SJSA1 (cell line): ENCODE results near the gene RASGRP2. TPM values are rescaled to one million over a fixed set of nuclear protein-coding genes. Genes with fewer than 3 reads are reported as not detected.
A peak's percentile ranks its signal among the peaks of the same experiment; 100 is the strongest.

Source experiments
- DNase-seq, 2 experiments: peaks; one replicate each; pipeline ENCODE4 v3.0.0-alpha.2; 2015 to 2020; ENCODE audit warnings: low spot score in 2 of 2, low read depth in 1 of 2
- H3K27ac ChIP-seq: fragments of 250-450 bp; sonication (Bioruptor Pico); 2 replicates; pipeline ENCODE4 v1.5.1; 2020; ENCODE audit warnings: mild to moderate bottlenecking, moderate library complexity
- H3K27me3 ChIP-seq: fragments of 250-450 bp; sonication (Bioruptor Pico); replicated peaks from 2 replicates; pipeline ENCODE4 v1.5.1; 2020; ENCODE audit warnings: mild to moderate bottlenecking, moderate library complexity
- H3K36me3 ChIP-seq: fragments of 250-450 bp; sonication (Bioruptor Pico); 2 replicates; pipeline ENCODE4 v1.5.1; 2020; ENCODE audit warnings: mild to moderate bottlenecking
- H3K4me1 ChIP-seq: fragments of 250-450 bp; sonication (Bioruptor Pico); replicated peaks from 2 replicates; pipeline ENCODE4 v1.6.1; 2021; ENCODE audit warnings: mild to moderate bottlenecking
- H3K4me3 ChIP-seq: fragments of 250-450 bp; sonication (Bioruptor Pico); 2 replicates; pipeline ENCODE4 v1.5.1; 2020; ENCODE audit warnings: mild to moderate bottlenecking
- H3K9me3 ChIP-seq: fragments of 250-450 bp; sonication (Bioruptor Pico); replicated peaks from 2 replicates; pipeline ENCODE4 v1.5.1; 2020; ENCODE audit warnings: mild to moderate bottlenecking
- total RNA-seq: library from RNA; depleted of rRNA; stranded (reverse); fragments of >200 nt; shearing (Covaris generic); gene quantifications from 2 replicates; pipeline ENCODE4 v1.2.3, GENCODE V29; 2014

Gene RASGRP2
- total RNA-seq, 1 experiment from 2014 or later: 0.08 TPM

GRCh38 chr11:64729851-64730382 lies 14.0 kb downstream of the RASGRP2 start:
- Histone ChIP-seq H3K4me1 (no peaks in the 10 kb centered on the region), H3K27ac (no peak overlapping the region), H3K27me3 (peaks cover 36% of the 10 kb centered on the region), H3K4me3 (no peak overlapping the region), H3K36me3 (no peaks in the 10 kb centered on the region), H3K9me3 (peaks cover 5% of the 10 kb centered on the region; the same call in 1 of the 2 replicates)
- DNase-seq: no peak

GRCh38 chr11:64728757-64729365 lies 15.1 kb downstream of the RASGRP2 start:
- Histone ChIP-seq H3K27me3 (peaks cover 41% of the 10 kb centered on the region), H3K36me3 (no peaks in the 10 kb centered on the region), H3K9me3 (peaks cover 5% of the 10 kb centered on the region; the same call in 1 of the 2 replicates), H3K27ac (no peak overlapping the region), H3K4me3 (no peak overlapping the region), H3K4me1 (peaks cover under 1% of the 10 kb centered on the region)
- no peak for DNase-seq

- Histone ChIP-seq H3K4me1 (peaks cover 9% of the 10 kb centered on the region), H3K9me3 (peaks cover 5% of the 10 kb centered on the region; the same call in 1 of the 2 replicates), H3K4me3 (no peak overlapping the region), H3K27me3 (peaks cover 50% of the 10 kb centered on the region), H3K27ac (no peak overlapping the region), H3K36me3 (no peaks in the 10 kb centered on the region)
- no peak for DNase-seq
Observed at GRCh38 chr11:64726867-64727530, 16.9 kb downstream of the RASGRP2 start.

GRCh38 chr11:64726211-64726641 lies 17.7 kb downstream of the RASGRP2 start:
- Histone ChIP-seq H3K4me1 (peaks cover 9% of the 10 kb centered on the region), H3K9me3 (no peaks in the 10 kb centered on the region), H3K27ac (no peak overlapping the region), H3K36me3 (no peaks in the 10 kb centered on the region), H3K27me3 (peaks cover 50% of the 10 kb centered on the region), H3K4me3 (no peak overlapping the region)
- no peak for DNase-seq

- Histone ChIP-seq H3K4me1 (peaks cover 9% of the 10 kb centered on the region), H3K27ac (no peak overlapping the region), H3K9me3 (no peaks in the 10 kb centered on the region), H3K4me3 (no peak overlapping the region), H3K27me3 (peaks cover 55% of the 10 kb centered on the region), H3K36me3 (no peaks in the 10 kb centered on the region)
- DNase-seq: peak in 1 of 2 experiments; percentile 54
Observed at GRCh38 chr11:64724863-64725532, 18.9 kb downstream of the RASGRP2 start.

GRCh38 chr11:64723907-64724862 lies 19.8 kb downstream of the RASGRP2 start:
- no peaks in the 10 kb centered on the region for H3K36me3 ChIP-seq
- H3K27ac ChIP-seq: no peak overlapping the region
- H3K4me1 ChIP-seq: peaks cover 9% of the 10 kb centered on the region
- DNase-seq: no peak
- H3K27me3 ChIP-seq: peaks cover 63% of the 10 kb centered on the region
- H3K9me3 ChIP-seq: no peaks in the 10 kb centered on the region
- no peak overlapping the region for H3K4me3 ChIP-seq

GRCh38 chr11:64723117-64723906 lies 20.6 kb downstream of the RASGRP2 start, which contains the start of gene NRXN2:
TSS of gene NRXN2 (minus strand) at chr11:64723197. CDS start at chr11:64713699, 9,498 bp downstream.
- Histone ChIP-seq H3K4me1 (peaks cover 9% of the 10 kb centered on the region), H3K27me3 (peaks cover 72% of the 10 kb centered on the region), H3K36me3 (no peaks in the 10 kb centered on the region), H3K9me3 (no peaks in the 10 kb centered on the region), H3K27ac (no peak within 1 kb of the TSS), H3K4me3 (peak within 1 kb of the TSS; percentile 44)
- DNase-seq: peak; percentile 74 to 89

- Histone ChIP-seq H3K27ac (no peak overlapping the region), H3K4me3 (no peak overlapping the region), H3K27me3 (peaks cover 74% of the 10 kb centered on the region), H3K36me3 (no peaks in the 10 kb centered on the region), H3K4me1 (peaks cover 9% of the 10 kb centered on the region), H3K9me3 (no peaks in the 10 kb centered on the region)
- peak in 1 of 2 experiments; percentile 52 for DNase-seq
Observed at GRCh38 chr11:64722141-64723065, 21.5 kb downstream of the RASGRP2 start.

- DNase-seq: no peak
Observed at GRCh38 chr11:64721359-64721699, 22.6 kb downstream of the RASGRP2 start.

GRCh38 chr11:64720640-64721358 lies 23.1 kb downstream of the RASGRP2 start:
- DNase-seq: peak in 1 of 2 experiments; percentile 51
- Histone ChIP-seq H3K4me1 (peaks cover 9% of the 10 kb centered on the region), H3K4me3 (no peak overlapping the region), H3K9me3 (no peaks in the 10 kb centered on the region; the same call in 1 of the 2 replicates), H3K27me3 (peaks cover 83% of the 10 kb centered on the region), H3K27ac (no peak overlapping the region), H3K36me3 (no peaks in the 10 kb centered on the region)

More at GRCh38 chr11:64721359-64721699, 22.6 kb downstream of the RASGRP2 start:
- Histone ChIP-seq H3K27ac (no peak overlapping the region), H3K4me3 (no peak overlapping the region), H3K36me3 (no peaks in the 10 kb centered on the region), H3K27me3 (peaks cover 82% of the 10 kb centered on the region), H3K9me3 (no peaks in the 10 kb centered on the region), H3K4me1 (peaks cover 9% of the 10 kb centered on the region)

GRCh38 chr11:64720167-64720566 lies 23.8 kb downstream of the RASGRP2 start:
- no peaks in the 10 kb centered on the region for H3K36me3 ChIP-seq
- peaks cover 9% of the 10 kb centered on the region for H3K4me1 ChIP-seq
- H3K27ac ChIP-seq: no peak overlapping the region
- H3K9me3 ChIP-seq: no peaks in the 10 kb centered on the region; the same call in 1 of the 2 replicates
- DNase-seq: no peak
- H3K27me3 ChIP-seq: peaks cover 85% of the 10 kb centered on the region
- no peak overlapping the region for H3K4me3 ChIP-seq
